Measurements from ENCODE around the gene APOBR.
"Not testable (repeated sequence)": the region's sequence is repeated elsewhere in the genome, so short reads cannot be mapped to it uniquely, and the experiment has no call there.

Gene APOBR

DNA sequence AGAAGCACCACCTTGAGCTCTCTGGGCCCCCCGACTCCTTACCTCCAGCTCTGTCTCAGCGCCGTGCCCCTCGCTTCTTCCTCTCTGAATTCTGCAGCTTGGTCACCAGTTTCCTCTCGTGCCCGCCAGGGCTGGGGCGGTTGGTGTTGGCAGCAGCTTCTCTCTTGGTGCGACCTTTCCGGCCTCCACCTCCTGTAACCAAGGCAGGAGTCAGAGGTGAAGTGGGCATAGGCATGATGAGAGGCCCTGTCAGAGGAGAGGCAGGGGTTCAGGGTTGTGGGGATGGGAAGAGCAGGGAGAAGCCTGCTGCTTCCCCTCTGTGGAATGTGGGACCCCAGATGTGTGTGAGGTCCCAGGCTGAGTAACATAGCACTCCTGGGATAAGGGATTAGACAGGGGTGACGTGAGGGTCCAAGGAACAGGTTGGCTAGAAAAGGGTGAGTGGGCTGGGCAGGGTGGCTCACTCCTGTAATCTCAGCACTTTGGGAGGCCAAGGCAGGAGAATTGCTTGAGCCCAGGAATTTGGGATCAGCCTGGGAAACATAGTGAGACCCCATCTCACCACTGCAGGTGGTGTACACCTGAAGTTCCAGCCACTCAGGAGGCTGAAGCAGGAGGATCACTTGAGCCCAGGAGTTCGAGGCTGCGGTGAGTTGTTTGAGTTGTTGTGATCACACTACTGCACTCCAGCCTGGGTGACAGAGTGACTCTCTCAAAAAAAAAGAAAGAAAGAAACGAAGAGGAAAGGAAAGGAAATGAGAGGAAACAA is 43.7 kb downstream of the APOBR start:
- TF ChIP-seq, protein P1, sequence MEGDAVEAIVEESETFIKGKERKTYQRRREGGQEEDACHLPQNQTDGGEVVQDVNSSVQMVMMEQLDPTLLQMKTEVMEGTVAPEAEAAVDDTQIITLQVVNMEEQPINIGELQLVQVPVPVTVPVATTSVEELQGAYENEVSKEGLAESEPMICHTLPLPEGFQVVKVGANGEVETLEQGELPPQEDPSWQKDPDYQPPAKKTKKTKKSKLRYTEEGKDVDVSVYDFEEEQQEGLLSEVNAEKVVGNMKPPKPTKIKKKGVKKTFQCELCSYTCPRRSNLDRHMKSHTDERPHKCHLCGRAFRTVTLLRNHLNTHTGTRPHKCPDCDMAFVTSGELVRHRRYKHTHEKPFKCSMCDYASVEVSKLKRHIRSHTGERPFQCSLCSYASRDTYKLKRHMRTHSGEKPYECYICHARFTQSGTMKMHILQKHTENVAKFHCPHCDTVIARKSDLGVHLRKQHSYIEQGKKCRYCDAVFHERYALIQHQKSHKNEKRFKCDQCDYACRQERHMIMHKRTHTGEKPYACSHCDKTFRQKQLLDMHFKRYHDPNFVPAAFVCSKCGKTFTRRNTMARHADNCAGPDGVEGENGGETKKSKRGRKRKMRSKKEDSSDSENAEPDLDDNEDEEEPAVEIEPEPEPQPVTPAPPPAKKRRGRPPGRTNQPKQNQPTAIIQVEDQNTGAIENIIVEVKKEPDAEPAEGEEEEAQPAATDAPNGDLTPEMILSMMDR (IDR thresholded peaks at IDR 0.05; ENCODE audit: low read depth, low read length, missing control alignments), result no peak
- in situ Hi-C loops (cut with HindIII; ENCODE audit: low sequenced_read_pairs), result no loop called here

DNA sequence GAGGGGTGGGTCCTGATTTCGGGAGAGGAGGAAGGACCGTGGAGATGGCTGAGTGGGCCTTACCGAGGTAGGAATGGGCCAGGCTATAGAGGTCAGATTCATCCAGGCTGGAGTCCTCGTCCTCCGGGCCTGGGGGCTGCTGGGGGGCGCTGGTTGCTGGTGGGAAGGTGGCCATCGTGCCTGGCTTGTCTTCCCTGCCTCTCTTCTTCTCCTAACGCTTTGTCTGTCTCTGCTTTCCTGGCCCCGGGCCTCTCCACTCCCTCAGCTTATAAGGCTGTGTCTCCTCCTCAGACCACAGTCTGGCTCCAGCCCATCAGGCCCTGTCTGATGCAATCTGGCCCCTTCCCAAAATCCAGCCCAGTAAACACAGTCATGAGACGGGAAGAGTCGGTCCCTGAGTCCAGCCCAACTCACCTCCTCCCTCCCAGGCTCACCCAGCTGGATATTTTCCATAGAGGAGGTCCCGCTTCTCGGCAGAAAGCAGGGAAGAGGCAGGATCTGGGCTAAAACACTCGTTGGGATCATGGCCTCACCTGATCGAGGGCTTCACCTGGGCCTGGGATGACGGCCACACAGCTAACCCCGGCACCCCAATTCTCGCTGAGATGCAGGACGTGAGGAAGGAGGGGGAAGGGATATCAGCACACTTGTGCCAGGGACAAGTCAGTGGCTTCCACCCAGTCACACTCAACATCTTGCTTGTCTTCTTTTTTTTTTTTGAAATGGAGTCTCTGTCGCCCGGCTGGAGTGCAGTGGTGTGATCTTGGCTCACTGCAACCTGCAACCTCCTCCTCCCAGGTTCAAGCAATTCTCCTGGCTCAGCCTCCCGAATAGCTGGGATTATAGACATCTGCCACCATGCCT is 44.5 kb downstream of the APOBR start, which contains the start of gene NUPR1:
TSS of gene NUPR1 (minus strand) at position 242 of the 864 bp plus-strand sequence. CDS start at position 175, 67 bp downstream.
- peak within 1 kb of the TSS; percentile 35 for H3K4me3 ChIP-seq (ENCODE audit: low read depth, low read length)
- DNase-seq (ENCODE audit: low read depth), result peak; percentile 95
- TF ChIP-seq, protein P1 (IDR thresholded peaks at IDR 0.05; ENCODE audit: low read depth, low read length, missing control alignments), result no peak
- in situ Hi-C loops (cut with HindIII; ENCODE audit: low sequenced_read_pairs), result no loop called here

More for the DNA sequence above, 43.7 kb downstream of the APOBR start:
- H3K4me3 ChIP-seq (ENCODE audit: low read depth, low read length), result peak overlapping the region; percentile 35
- no peak for DNase-seq (ENCODE audit: low read depth)

DNA sequence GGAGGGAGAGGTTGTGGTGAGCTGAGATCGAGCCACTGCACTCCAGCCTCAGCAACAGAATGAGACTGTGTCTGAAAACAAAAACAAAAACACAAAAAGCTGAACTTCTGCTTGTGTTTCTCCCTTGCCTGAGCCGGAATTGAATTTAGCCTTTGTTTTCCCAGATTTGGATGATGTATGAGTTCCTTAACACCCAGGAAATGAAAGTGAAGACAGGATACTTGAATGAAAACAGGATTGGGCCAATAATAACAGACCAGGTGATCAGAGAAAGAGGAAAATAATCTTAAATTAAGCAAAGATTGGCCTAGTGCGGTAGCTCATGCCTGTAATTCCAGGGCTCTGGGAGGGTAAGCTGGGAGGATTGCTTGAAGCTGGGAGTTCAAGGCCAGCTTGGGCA is 45.9 kb downstream of the APOBR start:
- no peak for DNase-seq (ENCODE audit: low read depth)
- in situ Hi-C loops (cut with HindIII; ENCODE audit: low sequenced_read_pairs), result loop anchor here (5.0 kb wide), 1 partner anchor 72 kb away; the partner anchor contains the start of gene SULT1A1
- H3K4me3 ChIP-seq (ENCODE audit: low read depth, low read length), result no peak overlapping the region
- TF ChIP-seq, protein P1 (IDR thresholded peaks at IDR 0.05; ENCODE audit: low read depth, low read length, missing control alignments), result no peak

DNA sequence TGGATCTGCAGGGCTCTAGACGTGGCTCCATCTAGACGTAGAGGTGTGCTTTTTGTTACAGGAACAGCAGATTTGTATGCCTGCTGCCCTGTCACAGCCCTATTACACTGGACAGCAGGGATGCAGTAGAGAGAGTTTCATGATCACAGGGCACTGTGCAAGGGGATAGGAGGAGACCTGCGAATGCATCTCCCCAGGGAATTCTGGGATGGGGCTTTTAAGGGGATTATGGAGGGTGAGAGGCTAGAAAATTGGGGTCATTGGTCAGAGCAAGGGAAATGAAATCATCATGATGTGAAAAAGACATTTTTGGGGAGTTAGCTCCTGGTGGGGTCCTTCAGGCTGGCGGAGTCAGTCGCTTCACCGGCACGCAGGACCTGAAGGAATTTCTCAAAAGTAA is 48.2 kb downstream of the APOBR start:
- H3K4me3 ChIP-seq (ENCODE audit: low read depth, low read length), result no peak overlapping the region
- TF ChIP-seq, protein P1 (IDR thresholded peaks at IDR 0.05; ENCODE audit: low read depth, low read length, missing control alignments), result no peak
- no peak for DNase-seq (ENCODE audit: low read depth)
- in situ Hi-C loops (cut with HindIII; ENCODE audit: low sequenced_read_pairs), result loop anchor here (5.0 kb wide), 1 partner anchor 70 kb away; the partner anchor contains the start of gene SULT1A1

DNA sequence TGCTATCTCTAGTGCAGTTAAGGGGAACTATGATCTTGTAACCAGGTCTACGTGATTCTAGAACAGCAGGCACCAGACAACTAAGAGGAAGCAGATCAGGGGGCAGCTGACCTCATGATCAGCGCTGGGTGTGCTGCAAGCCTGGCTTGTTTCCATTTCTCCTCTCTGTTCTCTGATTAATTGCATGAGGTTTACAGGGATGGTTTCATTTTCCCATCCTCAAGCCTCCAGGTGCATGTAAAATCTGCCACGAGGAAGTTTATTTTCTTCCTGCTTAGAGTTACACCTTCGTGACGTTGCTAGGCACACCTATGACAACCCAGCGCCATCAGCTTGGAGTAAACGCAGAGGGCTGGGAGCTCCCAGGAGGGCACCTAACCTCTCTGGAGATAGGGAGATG is 48.6 kb downstream of the APOBR start:
- in situ Hi-C loops (cut with HindIII; ENCODE audit: low sequenced_read_pairs), result loop anchor here (5.0 kb wide), 1 partner anchor 69 kb away; the partner anchor contains the start of gene SULT1A1
- no peak for DNase-seq (ENCODE audit: low read depth)
- TF ChIP-seq, protein P1 (IDR thresholded peaks at IDR 0.05; ENCODE audit: low read depth, low read length, missing control alignments), result no peak
- no peak overlapping the region for H3K4me3 ChIP-seq (ENCODE audit: low read depth, low read length)

DNA sequence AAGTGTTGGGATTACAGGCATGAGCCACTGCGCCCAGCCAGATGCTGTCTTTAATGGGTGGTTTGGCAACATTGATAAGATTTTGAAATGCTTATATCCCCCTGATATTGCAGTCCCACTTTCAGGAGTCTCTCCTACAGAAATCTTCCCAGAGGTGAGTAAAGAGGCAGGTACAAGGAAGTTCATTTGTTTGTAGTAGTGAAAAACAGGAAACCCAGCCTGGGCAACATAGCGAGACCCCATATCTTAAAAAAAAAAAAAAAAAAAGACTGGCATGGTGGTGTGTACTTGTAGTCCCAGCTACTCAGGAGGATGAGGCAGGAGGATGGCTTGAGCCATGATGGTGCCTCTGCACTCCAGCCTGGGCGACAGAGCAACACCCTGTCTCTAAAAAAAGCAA is 50.6 kb downstream of the APOBR start:
- DNase-seq (ENCODE audit: low read depth), result no peak
- in situ Hi-C loops (cut with HindIII; ENCODE audit: low sequenced_read_pairs), result loop anchor here (5.0 kb wide), 1 partner anchor 67 kb away; the partner anchor contains the start of gene SULT1A1
- TF ChIP-seq, protein P1 (IDR thresholded peaks at IDR 0.05; ENCODE audit: low read depth, low read length, missing control alignments), result no peak
- no peak overlapping the region for H3K4me3 ChIP-seq (ENCODE audit: low read depth, low read length)

DNA sequence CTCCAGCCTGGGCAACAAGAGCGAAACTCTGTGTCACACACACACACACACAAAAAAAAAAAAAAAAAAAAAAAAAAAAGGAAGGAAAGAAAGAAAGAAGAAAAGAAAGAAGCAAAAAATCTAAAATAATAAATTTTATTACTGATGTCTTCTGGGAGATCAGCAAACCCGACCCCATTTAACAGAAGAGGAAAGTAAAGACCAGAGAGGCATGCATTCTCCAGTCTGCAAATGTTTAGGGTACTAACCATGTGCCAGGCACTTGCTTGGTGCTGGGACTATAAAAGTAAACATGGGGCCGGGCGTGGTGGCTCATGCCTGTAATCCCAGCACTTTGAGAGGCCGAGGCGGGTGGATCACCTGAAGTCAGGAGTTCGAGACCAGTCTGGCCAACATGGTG is 51.5 kb downstream of the APOBR start:
- H3K4me3 ChIP-seq (ENCODE audit: low read depth, low read length); DNase-seq (ENCODE audit: low read depth); in situ Hi-C loops (cut with HindIII; ENCODE audit: low sequenced_read_pairs): not testable (repeated sequence)

Measured in astrocyte of the cerebellum (primary cell).